GM21825 (cell line): Measurements from ENCODE around the gene SNX20.

Experiments used
- ATAC-seq: cut with Tn5 transposase; IDR thresholded peaks from one replicate; pipeline ENCODE4 v1.9.1; 2021; ENCODE audit warnings: mild to moderate bottlenecking, moderate library complexity; ENCODE audit not compliant: unreplicated experiment

SNX20 gene

GRCh38 chr16:50637716-50638602 lies 43.2 kb downstream of the SNX20 start:
- ATAC-seq, result no peak

- no peak for ATAC-seq
Observed at GRCh38 chr16:50636753-50637374, 44.2 kb downstream of the SNX20 start.

GRCh38 chr16:50635505-50636392 lies 45.4 kb downstream of the SNX20 start:
- ATAC-seq, result no peak

DNA sequence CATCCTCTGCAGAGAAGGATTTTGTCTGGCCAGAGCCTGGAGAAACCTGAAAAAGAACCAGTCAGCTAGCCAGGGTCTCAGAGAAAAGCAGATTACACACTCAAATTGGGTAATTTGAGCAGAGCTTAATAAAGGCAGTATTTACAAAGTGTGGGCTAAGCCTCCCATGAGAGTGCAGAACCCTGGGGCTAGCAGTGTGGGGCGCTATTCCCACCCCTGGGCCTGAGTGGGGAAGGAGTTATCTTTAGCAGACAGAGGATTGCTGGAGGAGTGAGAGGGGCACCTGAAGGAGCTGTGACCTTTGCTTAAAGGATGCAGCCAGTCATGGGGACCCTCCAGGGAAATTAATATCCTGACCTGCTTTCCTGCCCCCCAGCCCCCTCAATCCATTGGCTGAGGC lies 46.2 kb downstream of the SNX20 start:
- ATAC-seq, result no peak

- ATAC-seq, result no peak
Observed at GRCh38 chr16:50634090-50634489, 47.0 kb downstream of the SNX20 start.

DNA sequence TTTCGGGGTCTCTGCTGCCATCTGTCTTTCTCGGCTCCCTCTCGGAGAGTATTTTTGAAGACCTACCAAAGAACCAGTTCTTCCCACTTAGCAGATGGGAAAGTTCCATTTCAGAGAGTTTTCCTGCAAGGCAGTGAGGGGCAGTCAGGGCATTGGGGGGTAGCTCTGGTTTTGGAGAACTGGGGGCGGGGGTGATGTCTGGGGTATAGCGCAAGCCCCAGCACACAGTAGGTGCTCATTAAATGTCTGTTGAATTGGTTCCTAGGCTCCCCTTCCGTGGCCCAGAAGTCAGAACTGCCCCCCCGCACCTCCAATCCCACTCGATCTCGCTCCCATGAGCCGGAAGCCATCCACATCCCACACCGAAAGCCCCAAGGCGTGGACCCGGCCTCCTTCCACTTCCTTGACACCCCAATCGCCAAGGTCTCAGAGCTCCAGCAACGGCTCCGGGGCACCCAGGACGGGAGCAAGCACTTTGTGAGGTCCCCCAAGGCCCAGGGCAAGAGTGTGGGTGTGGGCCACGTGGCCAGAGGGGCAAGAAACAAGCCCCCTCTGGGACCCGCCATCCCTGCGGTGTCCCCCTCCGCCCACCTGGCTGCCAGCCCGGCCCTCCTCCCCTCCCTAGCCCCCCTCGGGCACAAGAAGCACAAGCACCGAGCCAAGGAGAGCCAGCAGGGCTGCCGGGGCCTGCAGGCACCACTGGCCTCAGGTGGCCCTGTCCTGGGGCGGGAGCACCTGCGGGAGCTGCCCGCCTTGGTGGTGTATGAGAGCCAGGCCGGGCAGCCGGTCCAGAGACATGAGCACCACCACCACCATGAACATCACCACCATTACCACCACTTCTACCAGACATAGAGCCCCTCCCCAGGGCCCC lies 47.9 kb downstream of the SNX20 start:
- ATAC-seq, result no peak

- no peak for ATAC-seq
Observed at GRCh38 chr16:50631985-50632576, 49.0 kb downstream of the SNX20 start.

- ATAC-seq, result no peak
Observed at GRCh38 chr16:50631249-50631984, 49.7 kb downstream of the SNX20 start.

- no peak for ATAC-seq
Observed at GRCh38 chr16:50630394-50631020, 50.6 kb downstream of the SNX20 start.

DNA sequence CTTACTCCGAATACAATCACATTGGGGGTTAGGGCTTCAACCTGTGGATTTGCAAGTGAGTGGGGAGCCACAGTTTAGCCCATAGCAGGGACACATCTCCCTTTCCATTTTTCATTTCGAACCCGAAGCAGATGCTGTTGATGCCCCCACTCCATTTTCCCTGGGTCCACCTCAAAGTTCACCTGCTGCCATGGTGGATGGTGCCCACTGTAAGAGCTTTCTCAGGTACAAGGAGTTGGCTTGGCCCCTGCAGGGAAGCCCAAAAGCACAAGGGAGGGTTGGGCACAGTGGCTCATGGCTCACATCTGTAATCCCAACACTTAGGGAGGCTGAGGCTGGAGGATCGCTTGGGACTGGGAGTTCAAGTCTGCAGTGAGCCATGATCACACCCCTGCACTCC lies 51.8 kb downstream of the SNX20 start:
- ATAC-seq, result no peak

GRCh38 chr16:50628156-50628802 lies 52.8 kb downstream of the SNX20 start:
- no peak for ATAC-seq

- ATAC-seq, result no peak
Observed at GRCh38 chr16:50627419-50627818, 53.7 kb downstream of the SNX20 start.

DNA sequence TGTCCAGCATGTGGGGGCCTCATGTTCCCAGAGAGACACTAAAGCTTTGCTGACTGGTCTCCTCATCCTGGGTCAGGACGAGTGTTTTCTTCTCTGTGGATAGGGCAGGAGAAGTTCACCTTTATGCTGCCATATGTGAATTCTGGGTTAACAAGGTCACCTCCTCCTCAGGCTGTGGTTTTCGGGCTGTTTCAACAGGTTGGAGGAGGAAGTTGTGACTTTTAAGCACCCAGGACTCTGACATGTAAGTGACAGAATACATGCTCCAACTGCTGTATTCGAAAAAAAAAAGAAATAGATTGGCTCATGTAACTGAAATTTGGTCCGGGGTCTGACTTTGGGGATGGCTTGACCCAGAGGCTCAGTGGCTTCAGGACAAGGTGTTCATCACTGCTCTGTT lies 54.2 kb downstream of the SNX20 start:
- ATAC-seq, result no peak

- no peak for ATAC-seq
Observed at GRCh38 chr16:50625374-50625773, 55.7 kb downstream of the SNX20 start.

- no peak for ATAC-seq
Observed at GRCh38 chr16:50624449-50624970, 56.6 kb downstream of the SNX20 start.

GRCh38 chr16:50622643-50623369 lies 58.3 kb downstream of the SNX20 start:
- ATAC-seq, result no peak

GRCh38 chr16:50622029-50622428 lies 59.1 kb downstream of the SNX20 start:
- ATAC-seq, result no peak
